ENCODE measurements around the gene GRIP1. TPM values are rescaled to one million over a fixed set of nuclear protein-coding genes. Genes with fewer than 3 reads are reported as not detected.

Gene GRIP1
- total and polyA plus RNA-seq, 12 donors, result 0.12 to 7.3 (median 1.9) TPM

DNA sequence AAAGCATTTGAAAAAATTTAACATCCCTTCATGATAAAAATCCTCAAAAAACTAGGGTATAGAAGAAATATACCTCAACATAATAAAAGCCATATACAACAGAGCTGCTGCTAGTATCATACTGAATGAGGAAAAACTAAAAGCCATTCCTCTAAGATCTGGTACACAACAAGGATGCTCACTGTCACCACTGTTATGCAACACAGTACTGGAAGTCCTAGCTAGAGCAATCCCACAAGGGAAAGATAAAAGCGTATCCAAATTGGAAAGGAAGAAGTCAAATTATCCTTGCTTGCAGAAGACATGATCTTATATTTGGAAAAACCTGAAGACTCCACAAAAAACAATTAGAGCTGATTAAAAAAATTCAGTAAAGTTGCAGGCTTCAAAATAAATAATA lies 261.7 kb downstream of the GRIP1 start:
- Histone ChIP-seq H3K27ac (no peak overlapping the region), H3K36me3 (no peaks in the 10 kb centered on the region), H3K4me3 (no peak overlapping the region), H3K27me3 (peaks cover 0 to 3% (median 0%) of the 10 kb centered on the region in 7 donors), H3K9me3 (peaks cover 0 to 5% (median 0%) of the 10 kb centered on the region in 11 donors), H3K4me1 (no peaks in the 10 kb centered on the region)
- ATAC-seq, result no peak
- intact Hi-C loops (cut with DNase I), result no loop called here
- DNase-seq, result no peak
- TF ChIP-seq, protein P1, sequence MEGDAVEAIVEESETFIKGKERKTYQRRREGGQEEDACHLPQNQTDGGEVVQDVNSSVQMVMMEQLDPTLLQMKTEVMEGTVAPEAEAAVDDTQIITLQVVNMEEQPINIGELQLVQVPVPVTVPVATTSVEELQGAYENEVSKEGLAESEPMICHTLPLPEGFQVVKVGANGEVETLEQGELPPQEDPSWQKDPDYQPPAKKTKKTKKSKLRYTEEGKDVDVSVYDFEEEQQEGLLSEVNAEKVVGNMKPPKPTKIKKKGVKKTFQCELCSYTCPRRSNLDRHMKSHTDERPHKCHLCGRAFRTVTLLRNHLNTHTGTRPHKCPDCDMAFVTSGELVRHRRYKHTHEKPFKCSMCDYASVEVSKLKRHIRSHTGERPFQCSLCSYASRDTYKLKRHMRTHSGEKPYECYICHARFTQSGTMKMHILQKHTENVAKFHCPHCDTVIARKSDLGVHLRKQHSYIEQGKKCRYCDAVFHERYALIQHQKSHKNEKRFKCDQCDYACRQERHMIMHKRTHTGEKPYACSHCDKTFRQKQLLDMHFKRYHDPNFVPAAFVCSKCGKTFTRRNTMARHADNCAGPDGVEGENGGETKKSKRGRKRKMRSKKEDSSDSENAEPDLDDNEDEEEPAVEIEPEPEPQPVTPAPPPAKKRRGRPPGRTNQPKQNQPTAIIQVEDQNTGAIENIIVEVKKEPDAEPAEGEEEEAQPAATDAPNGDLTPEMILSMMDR (IDR thresholded peaks at IDR 0.05), result no peak
- 68 to 81% methylated on average over 1 of the region's 1 CpG for WGBS, 2 donors

DNA sequence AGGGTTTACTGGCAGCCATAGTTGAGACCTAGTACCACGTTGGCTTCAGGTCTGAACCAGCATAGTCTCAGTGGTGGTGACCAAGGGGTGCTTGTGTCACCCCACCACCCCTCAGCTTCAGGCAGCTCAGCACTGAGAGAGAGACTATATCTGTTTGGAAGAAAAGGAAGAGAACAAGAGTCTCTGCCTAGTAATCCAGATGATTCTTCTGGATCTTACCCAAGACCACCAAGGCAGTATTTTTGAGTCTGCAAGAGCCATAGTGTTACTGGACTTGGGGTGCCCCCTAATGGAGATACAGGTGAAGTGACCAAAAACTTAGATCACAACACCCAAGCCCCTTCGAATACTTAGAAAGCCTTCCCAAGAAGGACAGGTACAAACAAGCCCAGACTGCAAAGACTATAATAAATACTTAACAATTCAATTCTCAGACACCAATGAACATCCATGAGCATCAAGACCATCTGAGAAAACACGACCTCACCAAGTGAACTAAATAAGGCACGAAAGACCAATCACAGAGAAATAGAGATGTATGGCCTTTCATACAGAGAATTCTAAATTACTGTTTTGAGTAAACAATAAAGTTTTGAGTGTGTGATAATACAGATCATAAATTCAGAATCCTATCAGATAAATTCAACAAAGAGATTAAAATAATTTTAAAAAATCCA lies 269.5 kb downstream of the GRIP1 start:
- Histone ChIP-seq H3K9me3 (peaks cover 0 to 2% (median 0%) of the 10 kb centered on the region in 11 donors), H3K36me3 (no peaks in the 10 kb centered on the region), H3K27me3 (peaks cover 0 to 3% (median 0%) of the 10 kb centered on the region in 7 donors), H3K4me1 (peaks cover 0 to 5% (median 0%) of the 10 kb centered on the region in 9 donors), H3K27ac (no peak overlapping the region), H3K4me3 (no peak overlapping the region)
- 68 to 74% methylated on average over 4 of the region's 4 CpGs for WGBS, 2 donors
- DNase-seq (peak in 1 of 2 donors; percentile 18), ATAC-seq (peak in 6 of 8 donors; percentile 31 to 74 (median 48))
- intact Hi-C loops (cut with DNase I), result loop anchor here in 9 of 10 donors (2.0 to 10.0 kb wide), 6 partner anchors 131 to 265 kb away; no protein-coding TSS in a partner anchor
- TF ChIP-seq, protein P1 (IDR thresholded peaks at IDR 0.05), result peak; percentile 34 to 79 (median 74)

DNA sequence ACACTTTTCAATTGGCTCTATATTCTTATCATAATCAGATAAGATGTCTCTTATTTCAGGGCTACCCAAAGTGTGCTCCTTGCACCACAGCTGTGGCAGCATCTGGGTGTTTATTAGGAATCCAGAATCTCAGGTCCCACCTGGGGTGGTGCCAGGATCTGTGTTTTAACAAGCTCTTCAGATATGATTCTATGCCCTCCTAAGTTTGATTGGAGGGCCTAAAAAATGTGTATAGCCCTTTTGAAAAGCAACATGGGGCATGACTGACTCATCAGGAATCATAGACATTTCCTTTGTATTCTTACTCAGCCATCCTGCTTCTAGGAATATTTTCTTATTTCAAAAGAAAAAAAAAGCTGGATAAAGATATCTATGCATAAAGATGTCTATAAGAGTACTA lies 273.5 kb downstream of the GRIP1 start:
- intact Hi-C loops (cut with DNase I), result loop anchor here in 8 of 10 donors (5.0 to 10.0 kb wide), 5 partner anchors 128 to 261 kb away; no protein-coding TSS in a partner anchor

DNA sequence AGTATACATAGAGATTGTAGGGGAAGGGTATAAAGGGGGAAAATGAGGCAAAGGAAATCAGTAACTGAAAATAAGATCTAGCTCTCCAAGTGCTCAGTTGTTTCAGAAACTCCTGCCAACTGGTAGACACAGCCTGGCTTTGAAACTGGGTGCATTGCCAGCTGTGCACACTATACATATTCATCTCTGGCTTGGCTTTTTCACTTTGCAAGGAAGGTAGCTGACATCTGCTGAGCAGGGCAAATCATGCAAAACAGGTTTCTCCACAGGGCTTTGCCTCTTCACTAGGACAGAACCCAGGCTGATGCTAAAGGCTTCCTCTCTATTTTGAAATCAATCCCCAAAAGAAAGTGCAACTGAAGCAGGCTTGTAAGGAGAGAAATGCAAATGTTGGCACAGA lies 275.1 kb downstream of the GRIP1 start:
- TF ChIP-seq, protein P1 (IDR thresholded peaks at IDR 0.05), result no peak
- Histone ChIP-seq H3K4me1 (peaks cover 0 to 14% (median 5%) of the 10 kb centered on the region in 9 donors), H3K27me3 (no peaks in the 10 kb centered on the region), H3K27ac (no peak overlapping the region), H3K4me3 (no peak overlapping the region), H3K9me3 (no peaks in the 10 kb centered on the region), H3K36me3 (no peaks in the 10 kb centered on the region)
- DNase-seq, result no peak
- ATAC-seq, result peak in 1 of 8 donors; percentile 42
- intact Hi-C loops (cut with DNase I), result loop anchor here in 3 of 10 donors (10.0 kb wide), 2 partner anchors 129 to 259 kb away; no protein-coding TSS in a partner anchor

More for the DNA sequence above, 273.5 kb downstream of the GRIP1 start:
- ATAC-seq (no peak), DNase-seq (no peak)
- H3K9me3 ChIP-seq, result no peaks in the 10 kb centered on the region
- peaks cover 0 to 5% (median 0%) of the 10 kb centered on the region in 9 donors for H3K4me1 ChIP-seq
- H3K36me3 ChIP-seq, result no peaks in the 10 kb centered on the region
- H3K27me3 ChIP-seq, result no peaks in the 10 kb centered on the region
- TF ChIP-seq, protein P1 (IDR thresholded peaks at IDR 0.05), result no peak
- H3K27ac ChIP-seq, result no peak overlapping the region
- no peak overlapping the region for H3K4me3 ChIP-seq
